ENCODE measurements around the gene PTPRT.

GRCh38 chr20:42350521-42350920, 839.2 kb downstream of the PTPRT start:
- TF ChIP-seq POLR2AphosphoS5 (IDR thresholded peaks at IDR 0.05; ENCODE audit: borderline replicate concordance, low read depth, low read length) (no peak), EZH2 (IDR thresholded peaks at IDR 0.05) (no peak)
